Psoas muscle (tissue), 8 donors: Measurements from ENCODE around the gene NUMB. TPM values are rescaled to one million over a fixed set of nuclear protein-coding genes. Genes with fewer than 3 reads are reported as not detected.
A peak's percentile ranks its signal among the peaks of the same experiment; 100 is the strongest.

Source experiments
- ATAC-seq, 4 donors: fragments of 200-7000 bp; cut with Tn5 transposase; one replicate each; pipeline ENCODE4 v1.9.1; 2020; ENCODE audit warnings: moderate library complexity in 3 of 4, mild to moderate bottlenecking in 2 of 4
- DNase-seq, 2 donors: peaks; one replicate each; pipeline ENCODE4 v3.0.0-alpha.2; 2020
- H3K27ac ChIP-seq: fragments of 200-600 bp; one replicate; pipeline ENCODE4 v1.8.0; 2022
- H3K27me3 ChIP-seq, 3 donors: fragments of 200-600 bp in 1 of 3; one replicate each; pipeline versions ENCODE4 v1.6.1 to v1.8.0; 2013 to 2022; ENCODE audit warnings: low read length in 2 of 3, mild to moderate bottlenecking in 2 of 3, moderate library complexity in 1 of 3; ENCODE audit not compliant: insufficient read depth in 3 of 3
- H3K36me3 ChIP-seq, 2 donors: fragments of 200-600 bp in 1 of 2; one replicate each; pipeline versions ENCODE4 v1.6.1 to v1.8.0; 2013 to 2022; ENCODE audit warnings: low read depth in 1 of 2, mild to moderate bottlenecking in 1 of 2, moderate library complexity in 1 of 2; ENCODE audit not compliant: insufficient read depth in 1 of 2
- H3K4me1 ChIP-seq: fragments of 200-600 bp; one replicate; pipeline ENCODE4 v1.8.0; 2022
- H3K4me3 ChIP-seq: fragments of 200-600 bp; one replicate; pipeline ENCODE4 v1.8.0; 2022; ENCODE audit warnings: mild to moderate bottlenecking
- H3K9me3 ChIP-seq: fragments of 200-600 bp; one replicate; pipeline ENCODE4 v1.8.0; 2022
- CTCF ChIP-seq: fragments of 200-600 bp; IDR thresholded peaks from one replicate; pipeline ENCODE4 v1.8.0; 2022; ENCODE audit warnings: antibody characterized with exemption
- WGBS, 3 donors: extraction: QIAGEN DNeasy Blood & Tissue Kit; methylation state at CpG; one replicate each; pipeline versions ENCODE4 v1.1.6 to v1.1.7; 2013; 5-methylcytosine and 5-hydroxymethylcytosine counted together
- intact Hi-C, 2 donors: fragments of 100-400 bp; cut with DNase I; formaldehyde crosslinking; loops; one replicate each; pipeline versions ENCODE4 v1.11.0 to v1.14.2; 2022
- polyA plus RNA-seq, 3 donors: library from polyadenylated mRNA; stranded (reverse); fragments of 200-250 nt; gene quantifications; one replicate each; pipeline ENCODE4 v1.2.3, GENCODE V29; 2013
- total RNA-seq, 4 donors: library from RNA; stranded (reverse); fragmentation: NEBNext Ultra II Directional in 2 of 4; extraction: Animal tissue kit (Norgen Biotek cat#: 25700) in 2 of 4; gene quantifications; one replicate each; pipeline versions ENCODE4 v1.2.1 to v1.2.4, GENCODE V29; 2021 to 2023
- donor health status: healthy with polysubstance abuse.
- donor health status: DM: no; HTN: no; CAD: no; lungs with moderate emphysema.
- donor health status: Bipolar disorder and iron deficiency.
- donor health status: healthy.
- donor health status: DM: yes; HTN: yes; CAD: no.
- donor health status: DM: no; HTN: no; CAD: no.
- donor health status: DM: no; HTN: no; CAD: no.
- donor health status: DM: yes; HTN: yes; CAD: no.

The NUMB gene
- total and polyA plus RNA-seq, 7 donors: 12.5 to 26.4 (median 24.6) TPM

- DNase-seq: no peak
These were observed 16.6 kb upstream of the NUMB start for GRCh38 chr14:73474952-73475351.

GRCh38 chr14:73472185-73473114 is 14.1 kb upstream of the NUMB start:
- Histone ChIP-seq H3K27ac (no peak overlapping the region), H3K4me3 (no peak overlapping the region), H3K4me1 (no peaks in the 10 kb centered on the region), H3K27me3 (no peaks in the 10 kb centered on the region), H3K36me3 (no peaks in the 10 kb centered on the region), H3K9me3 (no peaks in the 10 kb centered on the region)
- intact Hi-C loops: loop anchor here (2.0 to 5.0 kb wide), 3 partner anchors 178 to 300 kb away; no protein-coding TSS in a partner anchor
- DNase-seq: no peak
- WGBS, 3 donors: 57 to 59% (median 58%) methylated on average over 18 of the region's 18 CpGs
- peak; percentile 80 for TF ChIP-seq CTCF
- ATAC-seq: peak; percentile 81 to 96 (median 85)

More at GRCh38 chr14:73474952-73475351, 16.6 kb upstream of the NUMB start:
- Histone ChIP-seq H3K27ac (no peak overlapping the region), H3K9me3 (no peaks in the 10 kb centered on the region), H3K27me3 (no peaks in the 10 kb centered on the region), H3K4me3 (no peak overlapping the region), H3K36me3 (no peaks in the 10 kb centered on the region), H3K4me1 (no peaks in the 10 kb centered on the region)
- 49 to 57% (median 54%) methylated on average over 4 of the region's 4 CpGs for WGBS, 3 donors
- no peak for TF ChIP-seq CTCF
- no peak for ATAC-seq
- intact Hi-C loops: loop anchor here (5.0 kb wide), 2 partner anchors 298 to 303 kb away; no protein-coding TSS in a partner anchor

DNA sequence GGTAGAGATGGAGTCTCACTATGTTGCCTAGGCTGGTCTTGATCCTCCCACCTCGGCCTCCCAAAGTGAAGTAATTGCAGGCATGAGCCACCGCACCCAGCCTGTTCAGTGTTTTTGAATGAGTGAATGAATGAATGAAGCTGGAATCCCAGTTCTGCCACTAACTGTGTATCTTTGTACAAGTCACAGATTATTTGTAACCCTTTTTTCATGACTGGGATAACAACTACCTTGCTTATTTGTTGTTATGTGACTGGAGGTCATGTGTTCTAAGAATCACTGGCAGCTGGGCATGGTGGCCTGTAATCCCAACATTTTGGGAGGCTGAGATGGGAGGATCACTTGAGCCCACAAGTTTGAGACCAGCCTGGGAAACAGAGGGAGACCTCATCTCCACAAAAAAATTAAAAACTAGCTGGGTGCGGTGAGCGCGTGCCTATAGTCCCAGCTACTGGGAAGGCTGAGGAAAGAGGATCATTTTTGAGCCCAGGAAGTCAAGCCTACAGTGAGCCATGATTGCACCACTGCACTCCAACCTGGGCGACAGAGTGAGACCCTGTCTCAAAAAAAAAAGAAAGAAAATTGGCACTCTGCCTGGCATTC is 13.3 kb upstream of the NUMB start:
- no peaks in the 10 kb centered on the region for H3K36me3 ChIP-seq
- intact Hi-C loops: loop anchor here (2.0 to 5.0 kb wide), 3 partner anchors 177 to 299 kb away; no protein-coding TSS in a partner anchor
- WGBS, 3 donors: 75 to 76% (median 76%) methylated on average over 6 of the region's 6 CpGs
- TF ChIP-seq CTCF: no peak
- no peak for DNase-seq
- no peaks in the 10 kb centered on the region for H3K4me1 ChIP-seq
- peak in 1 of 4 donors; percentile 16 for ATAC-seq
- no peaks in the 10 kb centered on the region for H3K27me3 ChIP-seq
- no peak overlapping the region for H3K27ac ChIP-seq
- no peaks in the 10 kb centered on the region for H3K9me3 ChIP-seq
- H3K4me3 ChIP-seq: no peak overlapping the region

DNA sequence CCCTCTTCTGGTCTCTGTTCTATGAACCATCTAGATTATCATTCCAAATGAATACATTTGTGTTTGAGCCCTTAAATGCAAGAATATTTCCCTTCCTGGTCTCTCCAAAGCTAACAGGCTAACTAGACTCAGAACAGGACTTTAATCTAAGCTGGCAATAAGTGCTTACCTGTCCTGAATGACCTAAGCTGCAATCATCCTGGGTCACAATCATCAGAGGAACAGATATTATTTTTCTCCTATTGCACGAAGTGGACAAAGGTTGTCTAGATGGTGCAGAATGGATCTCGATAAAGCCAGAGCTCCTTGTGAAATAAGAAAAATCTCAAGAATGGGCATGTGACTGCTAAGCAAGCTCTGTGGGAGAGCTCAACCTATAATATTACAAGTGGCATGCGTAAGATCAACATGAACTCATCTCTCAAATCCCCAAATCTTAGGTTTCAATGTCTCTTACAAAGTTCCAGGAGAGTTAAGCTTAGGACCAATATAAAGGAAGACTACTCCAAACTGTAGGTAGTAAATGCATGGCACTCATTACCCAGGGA is 10.6 kb upstream of the NUMB start:
- H3K36me3 ChIP-seq: no peaks in the 10 kb centered on the region
- no peak for TF ChIP-seq CTCF
- H3K4me3 ChIP-seq: no peak overlapping the region
- no peak overlapping the region for H3K27ac ChIP-seq
- 36 to 76% (median 36%) methylated on average over 3 of the region's 3 CpGs for WGBS, 3 donors
- intact Hi-C loops: no loop called here
- ATAC-seq: peak in 1 of 4 donors; percentile 47
- H3K4me1 ChIP-seq: no peaks in the 10 kb centered on the region
- H3K9me3 ChIP-seq: no peaks in the 10 kb centered on the region
- no peak for DNase-seq
- no peaks in the 10 kb centered on the region for H3K27me3 ChIP-seq
